ENCODE measurements around the gene WNK2.
"Not testable (repeated sequence)": the region's sequence is repeated elsewhere in the genome, so short reads cannot be mapped to it uniquely, and the experiment has no call there.

The WNK2 gene

GRCh38 chr9:93146696-93147095 lies 37.2 kb upstream of the WNK2 start:
- H2AFZ ChIP-seq (ENCODE audit: low read depth, low read length); H2AK5ac ChIP-seq (ENCODE audit: low read length, severe bottlenecking); H2BK12ac ChIP-seq (ENCODE audit: low read length in 2 of 2); H4K91ac ChIP-seq (ENCODE audit: low read length); H3K36me3 ChIP-seq (ENCODE audit: control insufficient read depth in 1 of 2, insufficient read depth in 2 of 2, low read depth in 1 of 2, low read length in 2 of 2); H3K79me1 ChIP-seq (replicated peaks; ENCODE audit: low read length, poor library complexity, severe bottlenecking); H2BK120ac ChIP-seq (ENCODE audit: low read depth, low read length); H3K23ac ChIP-seq (ENCODE audit: low read length in 2 of 2); H2BK5ac ChIP-seq (ENCODE audit: low read depth, low read length, poor library complexity, severe bottlenecking); H3K4me3 ChIP-seq (ENCODE audit: insufficient read depth in 1 of 2, low read depth in 1 of 2, low read length in 2 of 2); H3K9ac ChIP-seq (ENCODE audit: low read length); H3K4ac ChIP-seq (ENCODE audit: low read depth in 1 of 2, low read length in 2 of 2); H3K18ac ChIP-seq (ENCODE audit: low read depth in 1 of 2, low read length in 2 of 2); H3K4me2 ChIP-seq (ENCODE audit: low read length, poor library complexity, severe bottlenecking); H2BK15ac ChIP-seq (ENCODE audit: low read depth, poor library complexity, severe bottlenecking); H3K27me3 ChIP-seq (ENCODE audit: control insufficient read depth in 1 of 2, insufficient read depth in 1 of 2, low read length in 2 of 2); H4K8ac ChIP-seq (ENCODE audit: low read length); H3K9me3 ChIP-seq (ENCODE audit: control insufficient read depth, low read length); H3K27ac ChIP-seq (ENCODE audit: low read length, poor library complexity, severe bottlenecking); H3K14ac ChIP-seq (ENCODE audit: low read length in 2 of 2): not testable (repeated sequence)
- peaks cover 11% of the 10 kb centered on the region for H3K4me1 ChIP-seq (ENCODE audit: control insufficient read depth, insufficient read depth, low read depth, low read length)
- 88% methylated on average over 6 of the region's 6 CpGs for WGBS
- peak; percentile 36 for DNase-seq

DNA sequence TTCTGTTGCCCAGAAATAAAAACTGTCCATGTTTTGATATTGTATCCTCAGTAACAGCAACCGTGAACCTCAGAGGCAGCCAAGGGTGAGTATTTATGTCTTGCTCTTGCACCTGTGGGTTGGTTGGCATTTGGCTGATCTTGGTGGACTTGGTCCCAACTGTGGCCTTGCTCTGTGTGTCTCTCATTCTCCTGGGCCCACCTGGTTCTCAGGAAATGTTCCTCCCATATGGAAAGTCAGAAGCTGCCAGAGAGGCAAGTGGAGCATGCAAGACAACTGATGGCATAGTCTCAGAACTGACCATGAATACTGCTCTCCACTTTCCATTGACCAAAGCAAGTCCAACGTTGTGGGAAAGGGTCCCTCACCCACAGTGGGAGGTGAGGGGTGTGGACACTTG lies 36.3 kb upstream of the WNK2 start:
- no peak overlapping the region for H2BK15ac ChIP-seq (ENCODE audit: low read depth, poor library complexity, severe bottlenecking)
- H3K27ac ChIP-seq (ENCODE audit: low read length, poor library complexity, severe bottlenecking): no peak overlapping the region
- H3K36me3 ChIP-seq (ENCODE audit: control insufficient read depth in 1 of 2, insufficient read depth in 2 of 2, low read depth in 1 of 2, low read length in 2 of 2): no peaks in the 10 kb centered on the region
- H3K9ac ChIP-seq (ENCODE audit: low read length): no peak overlapping the region
- H4K91ac ChIP-seq (ENCODE audit: low read length): no peak overlapping the region
- no peaks in the 10 kb centered on the region for H3K79me1 ChIP-seq (replicated peaks; ENCODE audit: low read length, poor library complexity, severe bottlenecking)
- H3K4me3 ChIP-seq (ENCODE audit: insufficient read depth in 1 of 2, low read depth in 1 of 2, low read length in 2 of 2): no peak overlapping the region
- H2BK12ac ChIP-seq (ENCODE audit: low read length in 2 of 2): no peak overlapping the region
- H3K4me2 ChIP-seq (ENCODE audit: low read length, poor library complexity, severe bottlenecking): no peak overlapping the region
- no peak overlapping the region for H2BK5ac ChIP-seq (ENCODE audit: low read depth, low read length, poor library complexity, severe bottlenecking)
- H3K27me3 ChIP-seq (ENCODE audit: control insufficient read depth in 1 of 2, insufficient read depth in 1 of 2, low read length in 2 of 2): no peaks in the 10 kb centered on the region
- no peak for DNase-seq
- WGBS: 60% methylated on average over 2 of the region's 2 CpGs
- no peak overlapping the region for H3K18ac ChIP-seq (ENCODE audit: low read depth in 1 of 2, low read length in 2 of 2)
- no peak overlapping the region for H4K8ac ChIP-seq (ENCODE audit: low read length)
- H2AFZ ChIP-seq (ENCODE audit: low read depth, low read length): no peak overlapping the region
- H3K9me3 ChIP-seq (ENCODE audit: control insufficient read depth, low read length): no peaks in the 10 kb centered on the region
- no peak overlapping the region for H2AK5ac ChIP-seq (ENCODE audit: low read length, severe bottlenecking)
- H3K14ac ChIP-seq (ENCODE audit: low read length in 2 of 2): no peak overlapping the region
- H3K4me1 ChIP-seq (ENCODE audit: control insufficient read depth, insufficient read depth, low read depth, low read length): peaks cover 4% of the 10 kb centered on the region
- H3K4ac ChIP-seq (ENCODE audit: low read depth in 1 of 2, low read length in 2 of 2): no peak overlapping the region
- H3K23ac ChIP-seq (ENCODE audit: low read length in 2 of 2): no peak overlapping the region
- no peak overlapping the region for H2BK120ac ChIP-seq (ENCODE audit: low read depth, low read length)

DNA sequence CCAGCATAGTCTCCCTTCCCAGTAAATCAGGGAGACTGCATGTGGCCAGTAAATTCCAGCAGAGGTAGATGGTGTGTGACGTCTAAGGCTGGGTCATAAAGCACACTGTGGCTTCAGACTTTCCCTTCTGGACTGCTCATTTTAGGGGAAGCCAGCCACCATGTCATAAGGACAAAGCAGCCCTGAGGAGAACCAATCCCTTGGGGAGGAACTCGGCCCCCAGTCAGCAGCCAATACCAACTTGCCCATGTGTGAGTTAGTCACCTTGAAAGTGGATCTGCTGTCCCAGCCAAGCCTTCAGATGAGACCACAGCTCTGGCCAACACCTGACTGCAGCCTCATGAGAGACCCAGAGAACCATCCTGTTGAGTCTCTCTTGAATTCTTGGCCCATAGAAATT lies 35.2 kb upstream of the WNK2 start:
- no peak overlapping the region for H3K4me2 ChIP-seq (ENCODE audit: low read length, poor library complexity, severe bottlenecking)
- no peak overlapping the region for H2BK12ac ChIP-seq (ENCODE audit: low read length in 2 of 2)
- no peak overlapping the region for H4K8ac ChIP-seq (ENCODE audit: low read length)
- no peak for DNase-seq
- H3K4me1 ChIP-seq (ENCODE audit: control insufficient read depth, insufficient read depth, low read depth, low read length): peaks cover 4% of the 10 kb centered on the region
- WGBS: 86% methylated on average over 2 of the region's 2 CpGs
- H3K23ac ChIP-seq (ENCODE audit: low read length in 2 of 2): no peak overlapping the region
- no peak overlapping the region for H4K91ac ChIP-seq (ENCODE audit: low read length)
- H2AK5ac ChIP-seq (ENCODE audit: low read length, severe bottlenecking): no peak overlapping the region
- no peak overlapping the region for H3K9ac ChIP-seq (ENCODE audit: low read length)
- no peak overlapping the region for H3K14ac ChIP-seq (ENCODE audit: low read length in 2 of 2)
- no peak overlapping the region for H2BK5ac ChIP-seq (ENCODE audit: low read depth, low read length, poor library complexity, severe bottlenecking)
- H3K27me3 ChIP-seq (ENCODE audit: control insufficient read depth in 1 of 2, insufficient read depth in 1 of 2, low read length in 2 of 2): no peaks in the 10 kb centered on the region
- H3K36me3 ChIP-seq (ENCODE audit: control insufficient read depth in 1 of 2, insufficient read depth in 2 of 2, low read depth in 1 of 2, low read length in 2 of 2): no peaks in the 10 kb centered on the region
- H3K4ac ChIP-seq (ENCODE audit: low read depth in 1 of 2, low read length in 2 of 2): no peak overlapping the region
- no peak overlapping the region for H2AFZ ChIP-seq (ENCODE audit: low read depth, low read length)
- H3K9me3 ChIP-seq (ENCODE audit: control insufficient read depth, low read length): no peaks in the 10 kb centered on the region
- H3K4me3 ChIP-seq (ENCODE audit: insufficient read depth in 1 of 2, low read depth in 1 of 2, low read length in 2 of 2): no peak overlapping the region
- H3K79me1 ChIP-seq (replicated peaks; ENCODE audit: low read length, poor library complexity, severe bottlenecking): no peaks in the 10 kb centered on the region
- no peak overlapping the region for H3K27ac ChIP-seq (ENCODE audit: low read length, poor library complexity, severe bottlenecking)
- no peak overlapping the region for H3K18ac ChIP-seq (ENCODE audit: low read depth in 1 of 2, low read length in 2 of 2)
- no peak overlapping the region for H2BK15ac ChIP-seq (ENCODE audit: low read depth, poor library complexity, severe bottlenecking)
- H2BK120ac ChIP-seq (ENCODE audit: low read depth, low read length): no peak overlapping the region

GRCh38 chr9:93149361-93149760 lies 34.6 kb upstream of the WNK2 start:
- H2AK5ac ChIP-seq (ENCODE audit: low read length, severe bottlenecking): no peak overlapping the region
- no peak overlapping the region for H3K4me2 ChIP-seq (ENCODE audit: low read length, poor library complexity, severe bottlenecking)
- no peaks in the 10 kb centered on the region for H3K4me1 ChIP-seq (ENCODE audit: control insufficient read depth, insufficient read depth, low read depth, low read length)
- H3K27me3 ChIP-seq (ENCODE audit: control insufficient read depth in 1 of 2, insufficient read depth in 1 of 2, low read length in 2 of 2): no peaks in the 10 kb centered on the region
- H3K79me1 ChIP-seq (replicated peaks; ENCODE audit: low read length, poor library complexity, severe bottlenecking): no peaks in the 10 kb centered on the region
- no peak overlapping the region for H4K8ac ChIP-seq (ENCODE audit: low read length)
- H2BK5ac ChIP-seq (ENCODE audit: low read depth, low read length, poor library complexity, severe bottlenecking): no peak overlapping the region
- H3K4me3 ChIP-seq (ENCODE audit: insufficient read depth in 1 of 2, low read depth in 1 of 2, low read length in 2 of 2): no peak overlapping the region
- no peak overlapping the region for H4K91ac ChIP-seq (ENCODE audit: low read length)
- no peak overlapping the region for H2BK15ac ChIP-seq (ENCODE audit: low read depth, poor library complexity, severe bottlenecking)
- H3K23ac ChIP-seq (ENCODE audit: low read length in 2 of 2): no peak overlapping the region
- no peak overlapping the region for H3K4ac ChIP-seq (ENCODE audit: low read depth in 1 of 2, low read length in 2 of 2)
- no peak overlapping the region for H2AFZ ChIP-seq (ENCODE audit: low read depth, low read length)
- no peaks in the 10 kb centered on the region for H3K36me3 ChIP-seq (ENCODE audit: control insufficient read depth in 1 of 2, insufficient read depth in 2 of 2, low read depth in 1 of 2, low read length in 2 of 2)
- peak; percentile 59 for DNase-seq
- no peaks in the 10 kb centered on the region for H3K9me3 ChIP-seq (ENCODE audit: control insufficient read depth, low read length)
- H2BK12ac ChIP-seq (ENCODE audit: low read length in 2 of 2): no peak overlapping the region
- H3K14ac ChIP-seq (ENCODE audit: low read length in 2 of 2): no peak overlapping the region
- no peak overlapping the region for H3K18ac ChIP-seq (ENCODE audit: low read depth in 1 of 2, low read length in 2 of 2)
- peak overlapping the region; percentile 13 for H3K9ac ChIP-seq (ENCODE audit: low read length)
- WGBS: no CpG with 5 or more reads among the region's 1 CpG
- H3K27ac ChIP-seq (ENCODE audit: low read length, poor library complexity, severe bottlenecking): no peak overlapping the region
- H2BK120ac ChIP-seq (ENCODE audit: low read depth, low read length): no peak overlapping the region
